ENCODE measurements around the gene FOXJ3. TPM values are rescaled to one million over a fixed set of nuclear protein-coding genes. Genes with fewer than 3 reads are reported as not detected.

FOXJ3 gene
- total and polyA plus RNA-seq, 2 of the 4 experiments (the other 2 are of a cell fraction), result 16.7 to 30.5 TPM

DNA sequence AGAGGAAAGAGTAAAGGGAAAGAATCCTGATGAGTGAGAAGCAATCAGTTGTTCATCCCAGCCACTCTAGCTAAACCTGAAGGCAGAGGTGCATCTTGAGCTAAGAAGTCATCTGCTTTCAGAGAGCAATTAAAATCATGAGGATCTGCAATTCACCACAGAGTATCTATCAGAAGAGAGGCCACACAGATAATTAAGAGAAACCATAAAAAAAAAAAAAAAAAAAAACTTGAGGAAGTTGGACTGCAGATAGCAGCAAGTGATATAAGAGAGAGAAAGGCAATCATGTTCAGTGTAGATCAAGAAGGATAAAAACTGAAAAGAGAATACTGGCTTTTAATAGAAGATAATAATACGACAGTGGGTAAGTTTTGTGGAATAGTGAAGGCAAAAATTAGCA lies 17.7 kb downstream of the FOXJ3 start:
- H4K20me1 ChIP-seq (ENCODE audit: insufficient read depth, low read length), result peaks cover 86% of the 10 kb centered on the region
- dilution Hi-C loops (cut with HindIII; ENCODE audit: low sequenced_read_pairs, unreplicated experiment), result no loop called here

More for the DNA sequence above, 17.7 kb downstream of the FOXJ3 start:
- Histone ChIP-seq H3K27ac (ENCODE audit: insufficient read depth, low read length) (no peak overlapping the region), H3K9me3 (ENCODE audit: control insufficient read depth, insufficient read depth, low read length) (no peaks in the 10 kb centered on the region), H3K27me3 (ENCODE audit: control insufficient read depth, insufficient read depth, low read length) (no peaks in the 10 kb centered on the region), H3K9ac (ENCODE audit: low read depth, low read length) (no peak overlapping the region), H3K4me2 (ENCODE audit: low read depth, low read length) (no peak overlapping the region), H2BK120ac (ENCODE audit: low read depth, low read length) (no peak overlapping the region), H3K23ac (ENCODE audit: low read depth, low read length) (no peak overlapping the region), H3K4me3 (ENCODE audit: insufficient read depth, low read depth, low read length) (no peak overlapping the region), H4K5ac (ENCODE audit: low read depth, low read length) (no peak overlapping the region), H4K8ac (ENCODE audit: low read depth in 2 of 2, low read length in 2 of 2) (no peak overlapping the region), H2BK20ac (ENCODE audit: low read depth, low read length) (no peak overlapping the region), H3K79me1 (ENCODE audit: low read depth in 1 of 2, low read length in 2 of 2) (peaks cover 17 to 69% of the 10 kb centered on the region in 2 experiments), H3K18ac (ENCODE audit: low read depth, low read length) (no peak overlapping the region), H3K36me3 (ENCODE audit: control insufficient read depth, insufficient read depth, low read length) (no peaks in the 10 kb centered on the region), H2BK15ac (ENCODE audit: low read depth, low read length) (no peak overlapping the region), H2BK5ac (ENCODE audit: low read depth, low read length, poor library complexity, severe bottlenecking) (no peak overlapping the region), H2AFZ (replicated peaks; ENCODE audit: low read length, poor library complexity) (no peak overlapping the region), H3K9me1 (ENCODE audit: insufficient read depth, low read length) (peaks cover 7% of the 10 kb centered on the region; the same call in 1 of the 2 replicates), H3K4me1 (ENCODE audit: control insufficient read depth, insufficient read depth, low read length) (peaks cover 6% of the 10 kb centered on the region), H3K4ac (ENCODE audit: low read depth, low read length) (no peak overlapping the region), H4K91ac (ENCODE audit: insufficient read depth, low read depth, low read length) (no peak overlapping the region), H3K14ac (replicated peaks; ENCODE audit: low read depth, low read length) (no peak overlapping the region), H3K56ac (ENCODE audit: extremely low read depth, insufficient read depth, low read length) (no peak overlapping the region), H2AK9ac (replicated peaks; ENCODE audit: low read depth, low read length, poor library complexity) (no peak overlapping the region), H2AK5ac (ENCODE audit: low read depth, low read length) (no peak overlapping the region)
- intact Hi-C loops (cut with micrococcal nuclease) (no loop called here), in situ Hi-C loops (cut with MboI; ENCODE audit: low sequenced_read_pairs) (no loop called here)
- TF ChIP-seq CEBPB (IDR thresholded peaks at IDR 0.05; ENCODE audit: low read depth, low read length) (no peak), NFE2L2 (IDR thresholded peaks at IDR 0.05; ENCODE audit: low read depth, low read length) (no peak), SMC3 (IDR thresholded peaks at IDR 0.05; ENCODE audit: low read depth, low read length) (no peak), MXI1 (IDR thresholded peaks at IDR 0.05; ENCODE audit: borderline replicate concordance, low read depth, low read length) (no peak), RAD21 (IDR thresholded peaks at IDR 0.05; ENCODE audit: low read length) (no peak), RFX5 (IDR thresholded peaks at IDR 0.05; ENCODE audit: low read depth, low read length) (no peak), CHD1 (IDR thresholded peaks at IDR 0.05; ENCODE audit: low read depth, low read length) (no peak), RCOR1 (IDR thresholded peaks at IDR 0.05; ENCODE audit: insufficient replicate concordance, low read length) (no peak), MAZ (IDR thresholded peaks at IDR 0.05; ENCODE audit: borderline replicate concordance, low read depth, low read length) (no peak), MAFK (IDR thresholded peaks at IDR 0.05; ENCODE audit: low read depth, low read length) (no peak), BHLHE40 (IDR thresholded peaks at IDR 0.05; ENCODE audit: low read depth, low read length) (no peak), POLR2A (IDR thresholded peaks at IDR 0.05; ENCODE audit: low read depth, low read length) (no peak), FOS (IDR thresholded peaks at IDR 0.05; ENCODE audit: low read depth, low read length) (no peak)
- TF ChIP-seq, protein P1, sequence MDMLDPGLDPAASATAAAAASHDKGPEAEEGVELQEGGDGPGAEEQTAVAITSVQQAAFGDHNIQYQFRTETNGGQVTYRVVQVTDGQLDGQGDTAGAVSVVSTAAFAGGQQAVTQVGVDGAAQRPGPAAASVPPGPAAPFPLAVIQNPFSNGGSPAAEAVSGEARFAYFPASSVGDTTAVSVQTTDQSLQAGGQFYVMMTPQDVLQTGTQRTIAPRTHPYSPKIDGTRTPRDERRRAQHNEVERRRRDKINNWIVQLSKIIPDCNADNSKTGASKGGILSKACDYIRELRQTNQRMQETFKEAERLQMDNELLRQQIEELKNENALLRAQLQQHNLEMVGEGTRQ (IDR thresholded peaks at IDR 0.05; ENCODE audit: low read depth, low read length), result no peak
- TF ChIP-seq, protein P2, sequence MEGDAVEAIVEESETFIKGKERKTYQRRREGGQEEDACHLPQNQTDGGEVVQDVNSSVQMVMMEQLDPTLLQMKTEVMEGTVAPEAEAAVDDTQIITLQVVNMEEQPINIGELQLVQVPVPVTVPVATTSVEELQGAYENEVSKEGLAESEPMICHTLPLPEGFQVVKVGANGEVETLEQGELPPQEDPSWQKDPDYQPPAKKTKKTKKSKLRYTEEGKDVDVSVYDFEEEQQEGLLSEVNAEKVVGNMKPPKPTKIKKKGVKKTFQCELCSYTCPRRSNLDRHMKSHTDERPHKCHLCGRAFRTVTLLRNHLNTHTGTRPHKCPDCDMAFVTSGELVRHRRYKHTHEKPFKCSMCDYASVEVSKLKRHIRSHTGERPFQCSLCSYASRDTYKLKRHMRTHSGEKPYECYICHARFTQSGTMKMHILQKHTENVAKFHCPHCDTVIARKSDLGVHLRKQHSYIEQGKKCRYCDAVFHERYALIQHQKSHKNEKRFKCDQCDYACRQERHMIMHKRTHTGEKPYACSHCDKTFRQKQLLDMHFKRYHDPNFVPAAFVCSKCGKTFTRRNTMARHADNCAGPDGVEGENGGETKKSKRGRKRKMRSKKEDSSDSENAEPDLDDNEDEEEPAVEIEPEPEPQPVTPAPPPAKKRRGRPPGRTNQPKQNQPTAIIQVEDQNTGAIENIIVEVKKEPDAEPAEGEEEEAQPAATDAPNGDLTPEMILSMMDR (conservative IDR thresholded peaks at IDR 0.05; ENCODE audit: low read depth, low read length), result no peak
- WGBS, 2 experiments (ENCODE audit: extremely low coverage in 2 of 2, insufficient read length in 1 of 2), result no CpG with 5 or more reads among the region's 1 CpG
- ChIA-PET POLR2A (ENCODE audit: unreplicated experiment) (no interaction called here), CTCF (interaction anchor here (0.6 to 0.9 kb wide), 2 partner anchors 17 to 44 kb away, joined by 3 to 6 read pairs; no protein-coding TSS in a partner anchor)
- DNase-seq (no peak), ATAC-seq (ENCODE audit: low read depth) (no peak)
- BruUV-seq (replicated peaks), result no TSS peak

Data from IMR-90 (cell line).